Gastrocnemius medialis (tissue), 4 donors: ENCODE measurements around the gene BICRAL. TPM values are rescaled to one million over a fixed set of nuclear protein-coding genes. Genes with fewer than 3 reads are reported as not detected.

Experiments
- ATAC-seq, 2 donors: fragments of 150-250 bp; one replicate each; pipeline ENCODE4 v1.9.1; 2016
- DNase-seq, 2 donors: peaks; one replicate each; pipeline ENCODE4 v3.0.0-alpha.2; 2019
- H3K27ac ChIP-seq, 4 donors: fragments of 200-600 bp; sonication (generic); 1 replicate in 1 of 4; 2 replicates in 3 of 4; pipeline ENCODE4 v1.5.1; 2016 to 2018; ENCODE audit warnings: mild to moderate bottlenecking in 2 of 4, moderate library complexity in 1 of 4
- H3K27me3 ChIP-seq, 3 donors: fragments of 200-600 bp; sonication (generic) in 2 of 3; 1 replicate in 1 of 3; 2 replicates in 2 of 3; pipeline versions ENCODE4 v1.5.1 to v1.6.0; 2016 to 2019; ENCODE audit warnings: mild to moderate bottlenecking in 1 of 3, moderate library complexity in 1 of 3
- H3K36me3 ChIP-seq, 2 donors: fragments of 200-600 bp; sonication (generic) in 1 of 2; one replicate each; pipeline ENCODE4 v1.5.1; 2017 to 2018
- H3K4me1 ChIP-seq, 2 donors: fragments of 200-600 bp; sonication (generic) in 1 of 2; one replicate each; pipeline ENCODE4 v1.5.1; 2016 to 2017; ENCODE audit warnings: mild to moderate bottlenecking in 2 of 2
- H3K4me3 ChIP-seq, 4 donors: fragments of 200-600 bp; sonication (generic) in 3 of 4; 1 replicate in 1 of 4; 2 replicates in 3 of 4; pipeline ENCODE4 v1.5.1; 2016 to 2019; ENCODE audit warnings: mild to moderate bottlenecking in 2 of 4
- H3K9me3 ChIP-seq, 3 donors: fragments of 200-600 bp; sonication (generic) in 2 of 3; 1 replicate in 1 of 3; 2 replicates in 2 of 3; pipeline ENCODE4 v1.5.1; 2016 to 2019
- POLR2A ChIP-seq, 2 donors: fragments of 450-650 bp; IDR thresholded peaks; one replicate each; pipeline ENCODE4 v1.6.1; 2017; ENCODE audit warnings: antibody characterized with exemption in 2 of 2, mild to moderate bottlenecking in 2 of 2, moderate library complexity in 2 of 2
- in situ Hi-C, 4 donors: fragments of 200-750 bp; cut with MboI; loops; one replicate each; pipeline versions ENCODE4 v1.15.0 to v1.8.0; 2017; ENCODE audit warnings: low sequenced_read_pairs in 4 of 4
- intact Hi-C: fragments of 100-400 bp; cut with DNase I; formaldehyde crosslinking; loops from one replicate; pipeline ENCODE4 v1.15.1; 2023; ENCODE audit warnings: low total_unique reads
- total RNA-seq, 4 donors: library from RNA; depleted of rRNA; stranded (reverse); fragments of >200 nt; gene quantifications; one replicate each; pipeline versions ENCODE4 v1.1.0 to v1.2.3, GENCODE V29; 2016
- TF ChIP-seq, protein P1 (sequence below), 5 experiments: fragments of 450-650 bp in 3 of 5; fragments of 200-600 bp in 2 of 5; sonication (generic) in 2 of 5; IDR thresholded peaks in 4 of 5; conservative IDR thresholded peaks in 1 of 5; 1 replicate in 4 of 5; 2 replicates in 1 of 5; pipeline ENCODE4 v1.5.1; 2016 to 2019; ENCODE audit warnings: antibody characterized with exemption in 5 of 5, mild to moderate bottlenecking in 3 of 5, moderate library complexity in 3 of 5

The BICRAL gene
- total RNA-seq, 4 donors from 2014 or later: 7.9 to 10.2 (median 9.7) TPM

DNA sequence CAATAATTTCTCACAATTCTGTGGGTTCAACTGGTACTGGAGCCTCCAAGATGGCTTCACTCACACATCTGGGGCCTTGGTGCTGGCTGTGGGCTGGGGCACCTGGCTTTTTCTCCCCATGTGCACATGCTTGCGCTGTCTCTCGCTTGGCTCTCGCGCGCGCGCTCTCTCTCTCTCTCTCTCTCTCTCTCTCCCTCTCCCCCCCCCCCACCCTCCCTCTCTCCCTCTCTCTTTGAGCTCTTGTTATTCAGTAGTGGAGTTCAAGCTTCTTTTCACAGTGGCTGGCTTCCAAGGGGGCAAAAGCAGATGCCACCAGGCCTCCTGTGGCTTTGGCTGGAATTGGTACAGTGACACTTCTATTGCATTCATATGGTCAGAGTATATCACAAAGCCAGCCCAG lies 25.1 kb upstream of the BICRAL start:
- in situ Hi-C loops: no loop called here
- intact Hi-C loops: no loop called here
- Histone ChIP-seq H3K27me3 (no peaks in the 10 kb centered on the region), H3K4me1 (peaks cover 10 to 16% of the 10 kb centered on the region in 2 donors), H3K36me3 (no peaks in the 10 kb centered on the region), H3K9me3 (no peaks in the 10 kb centered on the region), H3K4me3 (no peak overlapping the region), H3K27ac (no peak overlapping the region)
- DNase-seq: no peak
- TF ChIP-seq, protein P1, sequence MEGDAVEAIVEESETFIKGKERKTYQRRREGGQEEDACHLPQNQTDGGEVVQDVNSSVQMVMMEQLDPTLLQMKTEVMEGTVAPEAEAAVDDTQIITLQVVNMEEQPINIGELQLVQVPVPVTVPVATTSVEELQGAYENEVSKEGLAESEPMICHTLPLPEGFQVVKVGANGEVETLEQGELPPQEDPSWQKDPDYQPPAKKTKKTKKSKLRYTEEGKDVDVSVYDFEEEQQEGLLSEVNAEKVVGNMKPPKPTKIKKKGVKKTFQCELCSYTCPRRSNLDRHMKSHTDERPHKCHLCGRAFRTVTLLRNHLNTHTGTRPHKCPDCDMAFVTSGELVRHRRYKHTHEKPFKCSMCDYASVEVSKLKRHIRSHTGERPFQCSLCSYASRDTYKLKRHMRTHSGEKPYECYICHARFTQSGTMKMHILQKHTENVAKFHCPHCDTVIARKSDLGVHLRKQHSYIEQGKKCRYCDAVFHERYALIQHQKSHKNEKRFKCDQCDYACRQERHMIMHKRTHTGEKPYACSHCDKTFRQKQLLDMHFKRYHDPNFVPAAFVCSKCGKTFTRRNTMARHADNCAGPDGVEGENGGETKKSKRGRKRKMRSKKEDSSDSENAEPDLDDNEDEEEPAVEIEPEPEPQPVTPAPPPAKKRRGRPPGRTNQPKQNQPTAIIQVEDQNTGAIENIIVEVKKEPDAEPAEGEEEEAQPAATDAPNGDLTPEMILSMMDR (IDR thresholded peaks at IDR 0.05 in 4 of 5, conservative IDR thresholded peaks at IDR 0.05 in 1 of 5): no peak
- TF ChIP-seq POLR2A (IDR thresholded peaks at IDR 0.05): no peak
- ATAC-seq: no peak

DNA sequence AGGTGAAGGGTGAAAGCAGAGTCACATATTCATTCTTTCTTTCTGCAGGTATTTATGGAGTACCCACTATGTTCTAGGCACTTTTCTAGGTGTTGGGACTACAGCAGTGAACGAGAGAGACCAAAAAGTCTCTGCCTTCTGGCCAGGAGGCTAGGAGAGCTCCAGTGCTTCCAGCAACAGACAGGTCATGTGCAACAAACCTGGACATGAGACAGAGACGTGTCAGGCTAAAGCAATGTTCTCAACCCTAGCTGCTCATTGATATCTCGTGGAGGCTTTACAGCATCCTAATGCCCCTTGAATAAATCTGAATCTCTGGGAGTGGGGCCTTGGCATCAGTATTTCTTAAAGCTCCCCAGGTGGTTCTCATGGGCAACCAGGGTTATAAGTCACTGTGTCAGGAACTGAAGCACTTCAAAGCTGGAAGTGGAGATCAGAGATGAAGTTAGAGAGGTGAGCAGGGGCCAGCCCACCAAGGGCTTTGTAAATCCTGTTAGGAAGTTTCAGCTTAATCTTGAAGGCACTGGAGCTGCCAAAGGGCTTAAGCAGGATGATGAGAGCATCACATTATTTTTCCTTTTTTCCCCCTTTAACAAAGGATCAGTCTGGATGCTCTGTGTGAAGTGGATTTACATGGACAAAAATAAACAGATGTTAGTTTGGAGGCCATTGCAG lies 23.0 kb upstream of the BICRAL start:
- intact Hi-C loops: no loop called here
- Histone ChIP-seq H3K4me1 (peaks cover 10 to 16% of the 10 kb centered on the region in 2 donors), H3K27me3 (no peaks in the 10 kb centered on the region), H3K36me3 (no peaks in the 10 kb centered on the region), H3K4me3 (no peak overlapping the region), H3K9me3 (no peaks in the 10 kb centered on the region), H3K27ac (peak overlapping the region; percentile 7 to 65 (median 8))
- DNase-seq (peak in 1 of 2 donors; percentile 25), ATAC-seq (peak; percentile 75 to 89)
- in situ Hi-C loops: no loop called here
- TF ChIP-seq POLR2A (IDR thresholded peaks at IDR 0.05): no peak

DNA sequence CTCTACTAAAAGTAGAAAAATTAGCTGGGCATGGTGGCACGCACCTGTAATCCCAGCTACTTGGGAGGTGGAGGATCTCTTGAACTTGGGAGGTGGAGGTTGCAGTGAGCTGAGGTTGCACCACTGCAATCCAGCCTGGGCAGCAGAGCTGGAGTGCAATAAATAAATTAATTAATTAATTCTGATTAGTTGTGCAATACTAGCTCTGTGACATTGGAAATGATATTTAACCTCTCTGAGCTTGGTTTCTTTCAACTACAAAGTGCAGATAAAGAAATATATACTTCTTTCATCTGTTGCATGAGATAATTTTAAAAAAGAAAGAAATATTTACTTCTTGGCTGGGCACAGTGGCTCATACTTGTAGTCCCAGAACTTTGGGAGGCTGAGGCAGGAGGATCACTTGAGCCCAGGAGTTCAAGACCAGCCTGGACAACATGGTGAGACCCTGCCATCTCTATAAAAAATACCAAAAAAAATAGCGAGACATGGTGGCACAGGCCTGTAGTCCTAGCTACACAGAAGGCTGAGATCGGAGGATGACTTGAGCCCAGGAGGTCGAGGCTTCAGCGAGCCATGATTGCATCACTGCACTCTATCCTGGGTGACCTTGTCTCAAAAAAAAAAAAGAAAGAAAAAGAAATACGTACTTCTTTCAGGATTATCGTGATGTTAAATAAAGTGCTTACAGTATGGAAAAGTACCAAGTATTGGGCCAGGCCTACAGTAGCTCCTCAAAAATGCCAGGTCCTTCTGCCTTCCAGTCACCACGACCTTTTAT lies 20.4 kb upstream of the BICRAL start:
- Histone ChIP-seq H3K27me3 (no peaks in the 10 kb centered on the region), H3K27ac (no peak overlapping the region), H3K4me3 (no peak overlapping the region), H3K9me3 (no peaks in the 10 kb centered on the region), H3K4me1 (peaks cover 14 to 25% of the 10 kb centered on the region in 2 donors), H3K36me3 (no peaks in the 10 kb centered on the region)
- in situ Hi-C loops (no loop called here), intact Hi-C loops (no loop called here)
- DNase-seq: no peak
- TF ChIP-seq POLR2A (IDR thresholded peaks at IDR 0.05): no peak
- TF ChIP-seq, protein P1 (IDR thresholded peaks at IDR 0.05 in 4 of 5, conservative IDR thresholded peaks at IDR 0.05 in 1 of 5): no peak
- no peak for ATAC-seq

DNA sequence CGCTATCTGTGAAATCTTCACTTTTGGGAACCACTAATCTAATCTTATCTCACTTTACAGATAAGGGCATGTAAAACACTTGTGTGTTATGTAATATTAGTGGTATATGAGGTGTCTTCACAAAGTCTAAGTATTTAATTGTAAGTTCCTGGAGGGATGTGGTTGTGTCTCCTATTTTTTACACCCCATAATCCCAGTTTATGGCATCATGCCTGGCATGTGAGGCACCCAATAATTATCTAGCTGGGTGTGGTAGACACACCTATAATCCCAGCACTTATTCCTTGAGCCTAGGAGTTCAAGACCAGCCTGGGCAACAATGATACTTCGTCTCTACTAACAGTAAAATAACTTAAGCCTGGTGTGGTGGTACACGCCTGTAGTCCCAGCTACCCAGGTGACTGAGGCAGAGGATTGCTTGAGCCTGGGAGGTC lies 19.4 kb upstream of the BICRAL start:
- no peaks in the 10 kb centered on the region for H3K27me3 ChIP-seq
- ATAC-seq (no peak), DNase-seq (no peak)
- TF ChIP-seq, protein P1 (IDR thresholded peaks at IDR 0.05 in 4 of 5, conservative IDR thresholded peaks at IDR 0.05 in 1 of 5): no peak
- no peak for TF ChIP-seq POLR2A (IDR thresholded peaks at IDR 0.05)
- H3K36me3 ChIP-seq: no peaks in the 10 kb centered on the region
- H3K4me1 ChIP-seq: peaks cover 14 to 23% of the 10 kb centered on the region in 2 donors
- intact Hi-C loops (no loop called here), in situ Hi-C loops (no loop called here)
- H3K27ac ChIP-seq: no peak overlapping the region
- H3K9me3 ChIP-seq: no peaks in the 10 kb centered on the region
- no peak overlapping the region for H3K4me3 ChIP-seq

DNA sequence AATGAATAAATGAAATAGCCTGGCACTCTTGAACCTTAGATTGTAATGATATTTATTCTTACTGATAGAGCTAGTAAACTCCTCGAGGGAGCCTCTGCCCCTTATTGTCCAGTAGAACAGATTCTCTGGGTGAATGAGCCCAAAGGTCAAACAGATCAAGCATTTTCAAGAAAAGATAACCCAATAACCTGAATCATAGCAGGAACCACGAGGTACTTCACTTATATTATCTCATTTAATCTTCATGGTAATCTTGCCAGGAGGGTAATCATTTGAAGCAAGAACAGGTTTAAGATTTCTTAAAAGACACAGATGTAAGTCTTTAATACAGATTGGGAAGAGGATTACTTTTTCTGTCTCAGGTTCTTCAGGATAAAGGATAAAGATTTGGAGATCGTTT lies 18.9 kb upstream of the BICRAL start:
- H3K4me1 ChIP-seq: peaks cover 11 to 21% of the 10 kb centered on the region in 2 donors
- H3K4me3 ChIP-seq: no peak overlapping the region
- no peaks in the 10 kb centered on the region for H3K27me3 ChIP-seq
- ATAC-seq: no peak
- H3K36me3 ChIP-seq: no peaks in the 10 kb centered on the region
- in situ Hi-C loops (no loop called here), intact Hi-C loops (no loop called here)
- H3K9me3 ChIP-seq: no peaks in the 10 kb centered on the region
- TF ChIP-seq, protein P1 (IDR thresholded peaks at IDR 0.05 in 4 of 5, conservative IDR thresholded peaks at IDR 0.05 in 1 of 5): no peak
- no peak for TF ChIP-seq POLR2A (IDR thresholded peaks at IDR 0.05)
- H3K27ac ChIP-seq: no peak overlapping the region
- no peak for DNase-seq
